ENCODE measurements around the gene OSBPL3.

OSBPL3 gene

GRCh38 chr7:24829787-24830186 is 150.2 kb downstream of the OSBPL3 start:
- H3K4me3 ChIP-seq (ENCODE audit: low read length) = no peak overlapping the region
- no peak overlapping the region for H3K4me2 ChIP-seq (ENCODE audit: low read length)
- H3K9me3 ChIP-seq (replicated peaks; ENCODE audit: low read length) = no peaks in the 10 kb centered on the region
- no peaks in the 10 kb centered on the region for H3K27me3 ChIP-seq (ENCODE audit: control insufficient read depth, insufficient read depth, low read length)
- H3K9ac ChIP-seq (ENCODE audit: low read depth, low read length) = no peak overlapping the region
- peaks cover 63% of the 10 kb centered on the region for H3K4me1 ChIP-seq (ENCODE audit: control insufficient read depth, insufficient read depth, low read length)
- H3K36me3 ChIP-seq (ENCODE audit: insufficient read depth, low read length) = peaks cover 14% of the 10 kb centered on the region

DNA sequence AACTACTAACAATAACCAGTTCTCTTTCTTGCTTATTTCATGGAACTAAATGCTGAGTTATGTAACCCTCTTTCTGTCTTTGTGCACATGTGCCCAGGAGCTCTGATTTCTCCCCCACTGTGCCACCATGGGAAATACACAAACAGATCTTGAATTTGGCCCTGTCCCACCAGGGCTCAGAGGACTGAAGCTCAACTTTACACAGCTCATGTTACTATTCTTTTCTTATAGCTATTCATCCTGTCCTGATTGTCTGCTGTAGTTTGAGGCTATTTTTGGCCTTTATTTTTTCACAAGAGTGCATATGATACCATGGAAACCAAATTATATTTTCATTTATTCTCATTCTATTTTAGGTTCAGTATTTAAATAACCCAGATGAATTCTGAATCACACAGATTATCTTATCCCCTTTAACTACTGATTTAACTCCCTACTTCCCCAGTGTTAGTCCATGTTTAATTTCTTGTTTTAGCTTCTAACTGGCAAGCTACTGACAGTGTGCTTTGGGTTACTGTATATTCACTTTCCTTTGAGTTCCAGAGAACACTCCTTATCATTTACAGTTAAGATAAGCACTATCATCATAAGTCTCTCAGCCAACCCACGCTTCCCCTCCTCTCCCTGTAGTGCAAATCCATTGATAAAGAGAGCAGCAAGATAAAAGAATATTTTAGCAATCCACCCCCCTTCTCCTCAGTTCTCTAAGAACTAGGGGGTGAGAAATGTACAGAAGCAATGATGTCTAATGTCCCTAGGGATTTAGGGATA is 150.9 kb downstream of the OSBPL3 start:
- Histone ChIP-seq H3K4me3 (ENCODE audit: low read length) (no peak overlapping the region), H3K36me3 (ENCODE audit: insufficient read depth, low read length) (peaks cover 12% of the 10 kb centered on the region), H3K9ac (ENCODE audit: low read depth, low read length) (no peak overlapping the region), H3K9me3 (replicated peaks; ENCODE audit: low read length) (no peaks in the 10 kb centered on the region), H3K4me1 (ENCODE audit: control insufficient read depth, insufficient read depth, low read length) (peaks cover 65% of the 10 kb centered on the region), H3K4me2 (ENCODE audit: low read length) (no peak overlapping the region), H3K27me3 (ENCODE audit: control insufficient read depth, insufficient read depth, low read length) (no peaks in the 10 kb centered on the region)

DNA sequence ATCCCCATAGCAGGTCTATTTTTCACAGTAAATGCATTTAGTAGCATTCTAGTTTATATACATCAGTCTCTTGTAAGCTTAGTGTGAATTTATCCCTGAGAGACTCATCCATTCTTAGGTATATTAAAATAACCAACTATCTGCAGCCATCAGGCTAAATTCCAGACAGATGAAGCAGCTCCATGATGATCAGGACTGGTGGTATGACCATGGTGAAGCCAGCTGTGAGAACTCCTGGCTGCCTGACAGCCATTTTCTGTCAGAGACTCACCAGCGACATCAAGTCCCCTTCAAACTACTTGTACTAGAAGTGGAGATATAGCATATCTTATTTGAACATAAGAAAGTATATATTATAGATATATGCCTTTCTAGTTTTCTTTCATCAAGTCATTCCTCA is 152.4 kb downstream of the OSBPL3 start:
- H3K4me2 ChIP-seq (ENCODE audit: low read length) = no peak overlapping the region
- no peaks in the 10 kb centered on the region for H3K27me3 ChIP-seq (ENCODE audit: control insufficient read depth, insufficient read depth, low read length)
- no peak overlapping the region for H3K9ac ChIP-seq (ENCODE audit: low read depth, low read length)
- no peaks in the 10 kb centered on the region for H3K9me3 ChIP-seq (replicated peaks; ENCODE audit: low read length)
- H3K36me3 ChIP-seq (ENCODE audit: insufficient read depth, low read length) = peaks cover 11% of the 10 kb centered on the region
- H3K4me3 ChIP-seq (ENCODE audit: low read length) = no peak overlapping the region
- peaks cover 53% of the 10 kb centered on the region for H3K4me1 ChIP-seq (ENCODE audit: control insufficient read depth, insufficient read depth, low read length)

DNA sequence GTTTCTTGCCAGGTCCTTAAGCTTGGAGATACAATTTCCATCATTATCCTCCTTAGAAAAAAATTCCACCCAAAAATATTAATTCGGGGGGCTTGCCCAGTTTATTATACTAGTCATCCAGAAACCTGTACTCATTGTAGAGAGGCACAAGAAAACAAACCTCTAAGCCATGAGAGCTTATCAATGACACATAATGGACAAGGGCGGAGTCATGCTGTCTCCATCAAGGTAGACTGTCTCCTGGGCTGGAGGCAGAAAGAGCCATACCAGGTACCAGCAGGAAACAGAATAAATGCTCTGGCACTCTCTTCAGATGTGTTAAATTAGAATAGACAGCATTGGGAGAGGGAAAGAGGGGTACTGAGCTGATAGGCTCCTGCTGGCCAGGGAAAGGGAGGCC is 153.0 kb downstream of the OSBPL3 start:
- no peak overlapping the region for H3K4me2 ChIP-seq (ENCODE audit: low read length)
- H3K9ac ChIP-seq (ENCODE audit: low read depth, low read length) = no peak overlapping the region
- H3K27me3 ChIP-seq (ENCODE audit: control insufficient read depth, insufficient read depth, low read length) = no peaks in the 10 kb centered on the region
- no peaks in the 10 kb centered on the region for H3K9me3 ChIP-seq (replicated peaks; ENCODE audit: low read length)
- H3K4me1 ChIP-seq (ENCODE audit: control insufficient read depth, insufficient read depth, low read length) = peaks cover 51% of the 10 kb centered on the region
- no peak overlapping the region for H3K4me3 ChIP-seq (ENCODE audit: low read length)
- peaks cover 11% of the 10 kb centered on the region for H3K36me3 ChIP-seq (ENCODE audit: insufficient read depth, low read length)

- H3K4me2 ChIP-seq (ENCODE audit: low read length) = peak overlapping the region; percentile 42
- H3K4me1 ChIP-seq (ENCODE audit: control insufficient read depth, insufficient read depth, low read length) = peaks cover 52% of the 10 kb centered on the region
- H3K27me3 ChIP-seq (ENCODE audit: control insufficient read depth, insufficient read depth, low read length) = no peaks in the 10 kb centered on the region
- H3K9ac ChIP-seq (ENCODE audit: low read depth, low read length) = no peak overlapping the region
- H3K9me3 ChIP-seq (replicated peaks; ENCODE audit: low read length) = no peaks in the 10 kb centered on the region
- no peak overlapping the region for H3K4me3 ChIP-seq (ENCODE audit: low read length)
- peaks cover 11% of the 10 kb centered on the region for H3K36me3 ChIP-seq (ENCODE audit: insufficient read depth, low read length)
Observed at GRCh38 chr7:24826662-24827020, 153.3 kb downstream of the OSBPL3 start.

DNA sequence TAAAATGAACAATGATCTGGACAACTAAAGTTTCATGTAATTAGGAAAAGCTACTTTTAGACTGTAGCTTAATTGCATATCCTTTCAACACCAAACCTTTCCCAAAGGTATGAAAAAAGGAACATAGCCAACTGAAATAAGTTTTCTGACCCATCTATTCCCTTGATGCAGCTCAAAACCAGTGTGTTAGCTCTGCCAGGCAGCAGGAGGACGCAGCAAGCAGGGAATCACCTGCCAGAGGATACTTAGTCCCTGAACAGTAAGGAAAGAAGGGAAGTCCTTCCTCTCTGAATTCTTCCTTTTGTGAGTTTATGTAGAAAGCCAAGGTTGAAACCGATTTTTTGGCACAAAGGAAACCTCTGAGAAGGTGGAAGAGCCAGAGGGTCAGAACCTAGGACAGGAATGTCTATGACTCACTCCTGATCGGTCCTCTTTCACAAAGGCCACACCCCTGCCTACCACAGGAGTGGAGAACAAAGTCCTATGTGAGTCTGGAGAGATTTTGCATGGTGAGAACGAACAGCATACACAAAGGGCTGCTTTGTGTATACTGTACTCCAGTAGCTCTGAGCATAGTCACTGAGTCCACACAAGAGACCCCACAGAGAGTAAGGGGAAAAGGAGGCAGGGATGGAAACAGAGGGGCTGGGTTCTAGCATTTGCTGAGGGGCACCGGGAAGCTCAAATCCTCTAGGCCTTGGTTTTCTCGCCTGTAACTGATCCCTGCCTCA is 153.9 kb downstream of the OSBPL3 start:
- Histone ChIP-seq H3K4me2 (ENCODE audit: low read length) (peak overlapping the region; percentile 42), H3K4me1 (ENCODE audit: control insufficient read depth, insufficient read depth, low read length) (peaks cover 52% of the 10 kb centered on the region), H3K36me3 (ENCODE audit: insufficient read depth, low read length) (peaks cover 11% of the 10 kb centered on the region), H3K9me3 (replicated peaks; ENCODE audit: low read length) (no peaks in the 10 kb centered on the region), H3K4me3 (ENCODE audit: low read length) (no peak overlapping the region), H3K9ac (ENCODE audit: low read depth, low read length) (no peak overlapping the region), H3K27me3 (ENCODE audit: control insufficient read depth, insufficient read depth, low read length) (no peaks in the 10 kb centered on the region)

GRCh38 chr7:24825381-24825794 is 154.6 kb downstream of the OSBPL3 start:
- Histone ChIP-seq H3K4me2 (ENCODE audit: low read length) (peak overlapping the region; percentile 42), H3K27me3 (ENCODE audit: control insufficient read depth, insufficient read depth, low read length) (no peaks in the 10 kb centered on the region), H3K9me3 (replicated peaks; ENCODE audit: low read length) (no peaks in the 10 kb centered on the region), H3K9ac (ENCODE audit: low read depth, low read length) (no peak overlapping the region), H3K4me3 (ENCODE audit: low read length) (no peak overlapping the region), H3K36me3 (ENCODE audit: insufficient read depth, low read length) (peaks cover 7% of the 10 kb centered on the region), H3K4me1 (ENCODE audit: control insufficient read depth, insufficient read depth, low read length) (peaks cover 53% of the 10 kb centered on the region)

DNA sequence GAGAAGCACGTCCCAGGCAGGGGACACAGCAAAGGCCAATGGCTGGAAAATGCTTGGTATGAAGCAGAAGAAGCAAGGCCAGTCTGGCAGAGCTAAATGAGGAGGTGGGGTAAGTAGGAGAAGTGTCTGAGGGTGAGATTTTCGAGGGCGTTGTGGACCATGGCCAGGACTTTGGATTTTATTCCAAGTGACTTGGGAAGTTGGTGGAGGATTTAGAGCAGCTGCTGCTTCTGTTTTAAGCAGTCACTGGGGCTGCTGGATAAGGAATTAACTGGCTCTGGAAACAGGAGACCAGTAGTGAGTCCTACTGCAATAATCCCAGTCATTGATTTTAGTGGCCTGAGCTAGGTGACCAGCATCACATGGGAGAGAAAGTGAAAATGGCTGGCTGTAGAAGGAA is 155.1 kb downstream of the OSBPL3 start:
- Histone ChIP-seq H3K4me2 (ENCODE audit: low read length) (no peak overlapping the region), H3K9me3 (replicated peaks; ENCODE audit: low read length) (no peaks in the 10 kb centered on the region), H3K4me3 (ENCODE audit: low read length) (no peak overlapping the region), H3K4me1 (ENCODE audit: control insufficient read depth, insufficient read depth, low read length) (peaks cover 56% of the 10 kb centered on the region), H3K27me3 (ENCODE audit: control insufficient read depth, insufficient read depth, low read length) (no peaks in the 10 kb centered on the region), H3K36me3 (ENCODE audit: insufficient read depth, low read length) (peaks cover 2% of the 10 kb centered on the region), H3K9ac (ENCODE audit: low read depth, low read length) (no peak overlapping the region)

GRCh38 chr7:24824400-24824799 is 155.6 kb downstream of the OSBPL3 start:
- Histone ChIP-seq H3K4me1 (ENCODE audit: control insufficient read depth, insufficient read depth, low read length) (peaks cover 57% of the 10 kb centered on the region), H3K27me3 (ENCODE audit: control insufficient read depth, insufficient read depth, low read length) (no peaks in the 10 kb centered on the region), H3K36me3 (ENCODE audit: insufficient read depth, low read length) (no peaks in the 10 kb centered on the region), H3K9me3 (replicated peaks; ENCODE audit: low read length) (no peaks in the 10 kb centered on the region), H3K4me2 (ENCODE audit: low read length) (no peak overlapping the region), H3K9ac (ENCODE audit: low read depth, low read length) (no peak overlapping the region), H3K4me3 (ENCODE audit: low read length) (no peak overlapping the region)

GRCh38 chr7:24821754-24822054 is 158.3 kb downstream of the OSBPL3 start:
- Histone ChIP-seq H3K36me3 (ENCODE audit: insufficient read depth, low read length) (no peaks in the 10 kb centered on the region), H3K27me3 (ENCODE audit: control insufficient read depth, insufficient read depth, low read length) (no peaks in the 10 kb centered on the region), H3K9me3 (replicated peaks; ENCODE audit: low read length) (no peaks in the 10 kb centered on the region), H3K4me2 (ENCODE audit: low read length) (peak overlapping the region; percentile 63), H3K4me3 (ENCODE audit: low read length) (no peak overlapping the region), H3K9ac (ENCODE audit: low read depth, low read length) (peak overlapping the region; percentile 35), H3K4me1 (ENCODE audit: control insufficient read depth, insufficient read depth, low read length) (peaks cover 43% of the 10 kb centered on the region)

- H3K9ac ChIP-seq (ENCODE audit: low read depth, low read length) = peak overlapping the region; percentile 62
- H3K36me3 ChIP-seq (ENCODE audit: insufficient read depth, low read length) = no peaks in the 10 kb centered on the region
- no peaks in the 10 kb centered on the region for H3K27me3 ChIP-seq (ENCODE audit: control insufficient read depth, insufficient read depth, low read length)
- H3K4me1 ChIP-seq (ENCODE audit: control insufficient read depth, insufficient read depth, low read length) = peaks cover 38% of the 10 kb centered on the region
- no peaks in the 10 kb centered on the region for H3K9me3 ChIP-seq (replicated peaks; ENCODE audit: low read length)
- H3K4me3 ChIP-seq (ENCODE audit: low read length) = peak overlapping the region; percentile 8
- peak overlapping the region; percentile 63 for H3K4me2 ChIP-seq (ENCODE audit: low read length)
Observed at GRCh38 chr7:24821045-24821753, 158.8 kb downstream of the OSBPL3 start.
